DOHH2 (cell line): ENCODE data around the gene DMD.

Experiments used
- H3F3A ChIP-seq: fragments of 200-600 bp; sonication (generic), shearing (Covaris generic); 2 replicates; pipeline ENCODE4 v1.6.0; 2016; ENCODE audit warnings: antibody characterized with exemption, mild to moderate bottlenecking; ENCODE audit not compliant: control insufficient read depth, insufficient read depth
- H3K27ac ChIP-seq: fragments of 200-600 bp; sonication (generic); 2 replicates; pipeline ENCODE4 v1.5.1; 2014; ENCODE audit warnings: low read depth, mild to moderate bottlenecking, low read length, moderate library complexity
- H3K27me3 ChIP-seq: fragments of 200-600 bp; sonication (generic); 2 replicates; pipeline ENCODE4 v1.6.1; 2014; ENCODE audit warnings: mild to moderate bottlenecking, low read length, mixed read lengths; ENCODE audit not compliant: control insufficient read depth
- H3K36me3 ChIP-seq: fragments of 200-600 bp; sonication (generic); 2 replicates; pipeline ENCODE4 v1.6.1; 2014; ENCODE audit warnings: mild to moderate bottlenecking, low read length, moderate library complexity, mixed read lengths; ENCODE audit not compliant: control insufficient read depth
- H3K4me1 ChIP-seq: fragments of 200-600 bp; sonication (generic); 2 replicates; pipeline ENCODE4 v1.6.1; 2014; ENCODE audit warnings: mild to moderate bottlenecking, low read length, mixed read lengths; ENCODE audit not compliant: control insufficient read depth
- H3K4me2 ChIP-seq: fragments of 200-600 bp; sonication (generic); 2 replicates; pipeline ENCODE4 v1.6.0; 2014; ENCODE audit warnings: mild to moderate bottlenecking, low read length, moderate library complexity
- H3K4me3 ChIP-seq: fragments of 200-600 bp; sonication (generic); 2 replicates; pipeline ENCODE4 v1.5.1; 2014; ENCODE audit warnings: mild to moderate bottlenecking, low read length, mixed read lengths
- H3K79me2 ChIP-seq: fragments of 200-600 bp; sonication (generic); 2 replicates; pipeline ENCODE4 v1.6.1; 2014; ENCODE audit warnings: mild to moderate bottlenecking, low read length, mixed read lengths; ENCODE audit not compliant: control insufficient read depth
- H3K9me2 ChIP-seq: fragments of 200-600 bp; sonication (generic); replicated peaks from 2 replicates; pipeline ENCODE4 v1.6.1; 2014; ENCODE audit warnings: mild to moderate bottlenecking, low read length, mixed read lengths; ENCODE audit not compliant: control insufficient read depth
- H3K9me3 ChIP-seq: fragments of 200-600 bp; sonication (generic); 2 replicates; pipeline ENCODE4 v1.6.1; 2014; ENCODE audit warnings: antibody characterized with exemption, low read length, mixed read lengths; ENCODE audit not compliant: control insufficient read depth, insufficient read depth
- H4K20me1 ChIP-seq: fragments of 200-600 bp; sonication (generic); 2 replicates; pipeline ENCODE4 v1.6.0; 2014; ENCODE audit warnings: low read depth, mild to moderate bottlenecking, antibody characterized with exemption, low read length, moderate library complexity; ENCODE audit not compliant: control insufficient read depth, insufficient read depth
- CTCF ChIP-seq: fragments of 200-600 bp; sonication (generic); IDR thresholded peaks from one replicate; pipeline ENCODE4 v1.5.1; 2014; ENCODE audit warnings: antibody characterized with exemption, mild to moderate bottlenecking, low read depth, low read length; ENCODE audit not compliant: poor library complexity, severe bottlenecking
- EZH2phosphoT487 ChIP-seq: fragments of 200-600 bp; sonication (generic); IDR thresholded peaks from 2 replicates; pipeline ENCODE4 v1.6.1; 2017; ENCODE audit warnings: borderline replicate concordance, mild to moderate bottlenecking, antibody characterized with exemption, low read length, moderate library complexity, mixed read lengths

Gene DMD

GRCh38 chrX:32472364-32472763, 739.0 kb downstream of the DMD start:
- no peaks in the 10 kb centered on the region for H3K4me1 ChIP-seq
- H3K79me2 ChIP-seq, result no peaks in the 10 kb centered on the region
- H3K36me3 ChIP-seq, result no peaks in the 10 kb centered on the region
- no peaks in the 10 kb centered on the region for H3K27me3 ChIP-seq
- no peak overlapping the region for H3K4me3 ChIP-seq
- TF ChIP-seq CTCF (no peak), EZH2phosphoT487 (no peak)
- no peaks in the 10 kb centered on the region for H3K9me3 ChIP-seq
- H3K4me2 ChIP-seq, result no peak overlapping the region
- H3K27ac ChIP-seq, result no peak overlapping the region
- H3K9me2 ChIP-seq, result no peaks in the 10 kb centered on the region
- no peaks in the 10 kb centered on the region for H4K20me1 ChIP-seq
- no peaks in the 10 kb centered on the region for H3F3A ChIP-seq

- Histone ChIP-seq H4K20me1 (no peaks in the 10 kb centered on the region), H3K4me3 (no peak overlapping the region), H3K4me1 (no peaks in the 10 kb centered on the region), H3K9me3 (no peaks in the 10 kb centered on the region), H3K27me3 (no peaks in the 10 kb centered on the region), H3K9me2 (no peaks in the 10 kb centered on the region), H3F3A (no peaks in the 10 kb centered on the region), H3K36me3 (no peaks in the 10 kb centered on the region), H3K27ac (no peak overlapping the region), H3K4me2 (no peak overlapping the region), H3K79me2 (no peaks in the 10 kb centered on the region)
- TF ChIP-seq CTCF (no peak), EZH2phosphoT487 (no peak)
Measured at GRCh38 chrX:32455704-32456103, 755.6 kb downstream of the DMD start.

DNA sequence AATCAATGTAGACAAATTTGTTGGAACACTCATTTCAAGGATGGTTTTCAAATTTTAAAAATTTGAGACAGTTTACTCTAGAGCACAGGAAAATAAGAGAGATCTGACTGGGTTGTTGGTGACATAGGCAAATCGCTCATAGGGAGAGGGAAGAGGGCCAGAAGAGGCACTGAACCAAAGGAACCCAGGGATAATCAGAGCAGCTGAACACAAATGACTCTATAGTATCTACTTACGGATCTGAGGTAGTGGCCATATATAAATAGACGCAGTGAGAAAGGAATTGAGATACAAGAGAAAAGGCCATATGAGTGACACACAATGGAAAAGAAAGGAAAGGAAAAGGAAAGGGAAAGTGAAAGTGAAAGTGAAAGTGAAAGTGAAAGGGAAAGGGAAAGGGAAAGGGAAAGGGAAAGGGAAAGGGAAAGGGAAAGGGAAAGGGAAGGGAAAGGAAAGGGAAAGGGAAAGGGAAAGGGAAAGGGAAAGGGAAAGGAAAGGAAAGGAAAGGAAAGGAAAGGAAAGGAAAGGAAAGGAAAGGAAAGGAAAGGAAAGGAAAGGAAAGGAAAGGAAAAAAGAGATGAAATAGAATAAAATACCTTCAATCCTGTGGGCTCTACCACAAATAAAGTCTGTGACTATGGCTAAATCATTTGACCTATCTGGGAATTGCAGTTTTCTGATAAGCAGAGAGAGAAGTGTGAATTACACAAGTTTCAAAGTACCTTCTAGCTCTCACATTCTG, 759.2 kb downstream of the DMD start:
- no peaks in the 10 kb centered on the region for H3K9me2 ChIP-seq
- no peaks in the 10 kb centered on the region for H3K36me3 ChIP-seq
- no peaks in the 10 kb centered on the region for H3F3A ChIP-seq
- no peaks in the 10 kb centered on the region for H3K27me3 ChIP-seq
- H3K4me2 ChIP-seq, result no peak overlapping the region
- H3K9me3 ChIP-seq, result no peaks in the 10 kb centered on the region
- H3K79me2 ChIP-seq, result no peaks in the 10 kb centered on the region
- H3K27ac ChIP-seq, result no peak overlapping the region
- peaks cover 13% of the 10 kb centered on the region for H3K4me1 ChIP-seq
- H4K20me1 ChIP-seq, result no peaks in the 10 kb centered on the region
- no peak overlapping the region for H3K4me3 ChIP-seq
- TF ChIP-seq EZH2phosphoT487 (no peak), CTCF (no peak)
